C4-2B (cell line): ENCODE data around the gene CAMK1G.

Experiments
- ZFX ChIP-seq: fragments of 450-650 bp; IDR thresholded peaks from 2 replicates; pipeline ENCODE4 v1.6.1; 2017
- TF ChIP-seq, protein P1 (sequence below): fragments of 450-650 bp; conservative IDR thresholded peaks from 2 replicates; pipeline ENCODE4 v1.5.1; 2017; ENCODE audit warnings: mild to moderate bottlenecking

DNA sequence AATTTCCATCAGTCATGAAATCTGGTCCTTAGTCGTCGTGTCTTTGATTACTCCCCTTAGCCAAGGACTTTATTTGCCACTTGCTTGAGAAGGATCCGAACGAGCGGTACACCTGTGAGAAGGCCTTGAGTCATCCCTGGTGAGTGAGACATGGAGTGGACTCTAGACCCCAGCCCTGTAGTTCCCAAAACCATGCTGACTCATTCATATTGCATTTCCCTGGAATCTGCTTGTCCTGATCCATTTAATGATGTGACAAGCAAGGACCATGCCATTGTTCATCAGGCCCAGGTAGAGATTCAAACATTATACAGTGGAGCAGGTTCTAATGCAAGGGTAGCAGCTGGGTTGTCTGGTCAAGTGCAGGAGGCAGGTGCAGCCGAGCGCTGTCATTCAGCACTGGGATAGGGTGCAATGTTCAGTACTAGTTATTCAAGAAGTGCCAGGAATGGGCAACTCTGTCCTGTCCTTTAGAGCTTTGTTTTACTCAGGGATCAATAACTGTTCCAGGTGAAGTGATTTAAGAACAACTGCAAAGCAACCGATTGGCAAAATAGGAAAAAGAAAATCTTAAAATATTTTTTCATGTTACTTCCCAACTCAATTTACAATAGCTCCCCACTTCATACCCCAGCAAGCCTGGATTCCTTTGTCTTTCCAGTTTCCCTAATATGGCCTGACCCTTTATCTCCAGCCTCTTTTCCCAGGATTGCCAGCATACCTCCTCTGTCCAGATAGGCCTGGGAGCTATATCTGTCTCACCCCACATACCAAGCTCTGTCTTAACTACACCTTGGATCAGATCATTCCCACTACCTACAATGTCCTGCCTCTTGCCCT lies 26.5 kb downstream of the CAMK1G start:
- TF ChIP-seq, protein P1, sequence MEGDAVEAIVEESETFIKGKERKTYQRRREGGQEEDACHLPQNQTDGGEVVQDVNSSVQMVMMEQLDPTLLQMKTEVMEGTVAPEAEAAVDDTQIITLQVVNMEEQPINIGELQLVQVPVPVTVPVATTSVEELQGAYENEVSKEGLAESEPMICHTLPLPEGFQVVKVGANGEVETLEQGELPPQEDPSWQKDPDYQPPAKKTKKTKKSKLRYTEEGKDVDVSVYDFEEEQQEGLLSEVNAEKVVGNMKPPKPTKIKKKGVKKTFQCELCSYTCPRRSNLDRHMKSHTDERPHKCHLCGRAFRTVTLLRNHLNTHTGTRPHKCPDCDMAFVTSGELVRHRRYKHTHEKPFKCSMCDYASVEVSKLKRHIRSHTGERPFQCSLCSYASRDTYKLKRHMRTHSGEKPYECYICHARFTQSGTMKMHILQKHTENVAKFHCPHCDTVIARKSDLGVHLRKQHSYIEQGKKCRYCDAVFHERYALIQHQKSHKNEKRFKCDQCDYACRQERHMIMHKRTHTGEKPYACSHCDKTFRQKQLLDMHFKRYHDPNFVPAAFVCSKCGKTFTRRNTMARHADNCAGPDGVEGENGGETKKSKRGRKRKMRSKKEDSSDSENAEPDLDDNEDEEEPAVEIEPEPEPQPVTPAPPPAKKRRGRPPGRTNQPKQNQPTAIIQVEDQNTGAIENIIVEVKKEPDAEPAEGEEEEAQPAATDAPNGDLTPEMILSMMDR: no peak
- TF ChIP-seq ZFX: no peak
